HuH-7.5 (cell line): Measurements from ENCODE around the gene CCDC50.

Source experiments
- DNase-seq: peaks from one replicate; pipeline ENCODE4 v3.0.0; 2011; ENCODE audit warnings: low spot score

Gene CCDC50

GRCh38 chr3:191428177-191428576 lies 99.0 kb downstream of the CCDC50 start:
- DNase-seq = no peak

- DNase-seq = no peak
Measured at GRCh38 chr3:191430103-191430502, 100.9 kb downstream of the CCDC50 start.

- DNase-seq = no peak
Measured at GRCh38 chr3:191431160-191431822, 102.1 kb downstream of the CCDC50 start.

- DNase-seq = no peak
Measured at GRCh38 chr3:191432162-191432561, 103.0 kb downstream of the CCDC50 start.

- DNase-seq = no peak
Measured at GRCh38 chr3:191434024-191434423, 104.8 kb downstream of the CCDC50 start.

- no peak for DNase-seq
Measured at GRCh38 chr3:191435981-191436380, 106.8 kb downstream of the CCDC50 start.

- DNase-seq = no peak
Measured at GRCh38 chr3:191438150-191438814, 109.1 kb downstream of the CCDC50 start.

- DNase-seq = no peak
Measured at GRCh38 chr3:191440532-191440931, 111.3 kb downstream of the CCDC50 start.

- no peak for DNase-seq
Measured at GRCh38 chr3:191441687-191442086, 112.5 kb downstream of the CCDC50 start.

GRCh38 chr3:191444569-191444968 lies 115.4 kb downstream of the CCDC50 start:
- no peak for DNase-seq
